ENCODE results near the gene TMEM179.

DNA sequence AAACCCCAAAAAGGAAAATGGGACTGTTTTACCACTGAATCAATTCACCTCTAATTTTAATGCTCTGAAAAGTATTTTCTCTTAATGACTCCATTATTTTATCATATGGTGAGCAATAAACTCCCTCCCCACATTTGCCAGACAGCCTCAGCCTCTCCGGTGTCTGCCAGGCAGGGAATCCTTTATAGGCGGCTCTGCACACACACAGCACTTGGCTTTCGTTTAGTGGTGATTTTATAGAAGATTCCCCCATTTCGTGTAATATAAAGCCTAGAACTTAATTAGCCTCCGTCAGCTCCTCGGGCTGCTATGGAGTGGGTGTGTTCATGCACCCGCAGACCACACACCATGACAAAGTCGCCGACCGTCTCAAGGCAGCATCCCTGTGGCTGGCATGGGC lies 35.1 kb downstream of the TMEM179 start:
- TF ChIP-seq, protein P1, sequence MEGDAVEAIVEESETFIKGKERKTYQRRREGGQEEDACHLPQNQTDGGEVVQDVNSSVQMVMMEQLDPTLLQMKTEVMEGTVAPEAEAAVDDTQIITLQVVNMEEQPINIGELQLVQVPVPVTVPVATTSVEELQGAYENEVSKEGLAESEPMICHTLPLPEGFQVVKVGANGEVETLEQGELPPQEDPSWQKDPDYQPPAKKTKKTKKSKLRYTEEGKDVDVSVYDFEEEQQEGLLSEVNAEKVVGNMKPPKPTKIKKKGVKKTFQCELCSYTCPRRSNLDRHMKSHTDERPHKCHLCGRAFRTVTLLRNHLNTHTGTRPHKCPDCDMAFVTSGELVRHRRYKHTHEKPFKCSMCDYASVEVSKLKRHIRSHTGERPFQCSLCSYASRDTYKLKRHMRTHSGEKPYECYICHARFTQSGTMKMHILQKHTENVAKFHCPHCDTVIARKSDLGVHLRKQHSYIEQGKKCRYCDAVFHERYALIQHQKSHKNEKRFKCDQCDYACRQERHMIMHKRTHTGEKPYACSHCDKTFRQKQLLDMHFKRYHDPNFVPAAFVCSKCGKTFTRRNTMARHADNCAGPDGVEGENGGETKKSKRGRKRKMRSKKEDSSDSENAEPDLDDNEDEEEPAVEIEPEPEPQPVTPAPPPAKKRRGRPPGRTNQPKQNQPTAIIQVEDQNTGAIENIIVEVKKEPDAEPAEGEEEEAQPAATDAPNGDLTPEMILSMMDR (IDR thresholded peaks at IDR 0.05; ENCODE audit: extremely low read depth in 1 of 2, insufficient read depth in 1 of 2, low read depth in 1 of 2, low read length in 2 of 2) = no peak
- no peak for TF ChIP-seq POLR2AphosphoS5 (IDR thresholded peaks at IDR 0.05; ENCODE audit: insufficient read depth, low read depth, low read length)

All from endothelial cell of umbilical vein (primary cell).